Measurements from ENCODE around the gene LYVE1. TPM values are rescaled to one million over a fixed set of nuclear protein-coding genes. Genes with fewer than 3 reads are reported as not detected.

Gene LYVE1
- total RNA-seq, 2 donors from 2014 or later: not detected

- H3K4me3 Mint-ChIP-seq: no peak overlapping the region
- H3K27me3 Mint-ChIP-seq (ENCODE audit: insufficient read depth): no peaks in the 10 kb centered on the region
- no peak overlapping the region for H3K27ac Mint-ChIP-seq
- no peak overlapping the region for H3K4me3 ChIP-seq (ENCODE audit: low read length)
- H3K4me1 Mint-ChIP-seq: peaks cover 24% of the 10 kb centered on the region
- no peaks in the 10 kb centered on the region for H3K27me3 ChIP-seq (ENCODE audit: control insufficient read depth, insufficient read depth, low read length, poor library complexity, severe bottlenecking)
- peaks cover 13% of the 10 kb centered on the region for H3K4me1 ChIP-seq (ENCODE audit: control insufficient read depth, insufficient read depth, low read length)
- no peaks in the 10 kb centered on the region for H3K36me3 ChIP-seq (ENCODE audit: control insufficient read depth, insufficient read depth, low read length)
- no peak for TF ChIP-seq CTCF (conservative IDR thresholded peaks at IDR 0.05)
- H3K9me3 ChIP-seq (ENCODE audit: control insufficient read depth, low read length): no peaks in the 10 kb centered on the region
- no peak overlapping the region for H3K9ac ChIP-seq (ENCODE audit: extremely low read depth, low read length, poor library complexity, severe bottlenecking)
- H3K36me3 Mint-ChIP-seq (ENCODE audit: low read depth): no peaks in the 10 kb centered on the region
- WGBS, 2 experiments (ENCODE audit: insufficient coverage in 1 of 2, insufficient read length in 1 of 2): 95% methylated on average over 2 of the region's 2 CpGs; no CpG with 5 or more reads in 1 of the 2 experiments
- H3K9me3 Mint-ChIP-seq: no peaks in the 10 kb centered on the region
- H3K27ac ChIP-seq (ENCODE audit: low read depth, low read length): no peak overlapping the region
- no peak for DNase-seq
Measured at GRCh38 chr11:10572533-10572932, 4.1 kb upstream of the LYVE1 start.

GRCh38 chr11:10567446-10567845 is 1.0 kb downstream of the LYVE1 start:
- no peak overlapping the region for H3K27ac Mint-ChIP-seq
- Histone ChIP-seq H3K4me1 (ENCODE audit: control insufficient read depth, insufficient read depth, low read length) (no peaks in the 10 kb centered on the region), H3K4me3 (ENCODE audit: low read length) (no peak overlapping the region), H3K36me3 (ENCODE audit: control insufficient read depth, insufficient read depth, low read length) (no peaks in the 10 kb centered on the region), H3K9ac (ENCODE audit: extremely low read depth, low read length, poor library complexity, severe bottlenecking) (no peak overlapping the region), H3K27ac (ENCODE audit: low read depth, low read length) (no peak overlapping the region), H3K9me3 (ENCODE audit: control insufficient read depth, low read length) (no peaks in the 10 kb centered on the region), H3K27me3 (ENCODE audit: control insufficient read depth, insufficient read depth, low read length, poor library complexity, severe bottlenecking) (no peaks in the 10 kb centered on the region)
- no peak overlapping the region for H3K4me3 Mint-ChIP-seq
- peaks cover 8% of the 10 kb centered on the region for H3K4me1 Mint-ChIP-seq
- no peak for DNase-seq
- H3K36me3 Mint-ChIP-seq (ENCODE audit: low read depth): no peaks in the 10 kb centered on the region
- TF ChIP-seq CTCF (conservative IDR thresholded peaks at IDR 0.05): no peak
- peaks cover 3% of the 10 kb centered on the region for H3K27me3 Mint-ChIP-seq (ENCODE audit: insufficient read depth)
- H3K9me3 Mint-ChIP-seq: no peaks in the 10 kb centered on the region
- WGBS, 2 experiments (ENCODE audit: insufficient coverage in 1 of 2, insufficient read length in 1 of 2): 89% methylated on average over 2 of the region's 2 CpGs; no CpG with 5 or more reads in 1 of the 2 experiments

GRCh38 chr11:10566257-10566957 is 2.1 kb downstream of the LYVE1 start:
- H3K4me1 ChIP-seq (ENCODE audit: control insufficient read depth, insufficient read depth, low read length): no peaks in the 10 kb centered on the region
- H3K4me3 ChIP-seq (ENCODE audit: low read length): no peak overlapping the region
- WGBS, 2 experiments (ENCODE audit: insufficient coverage in 1 of 2, insufficient read length in 1 of 2): 88 to 91% methylated on average over 3 to 6 of the region's 6 CpGs
- no peak overlapping the region for H3K27ac ChIP-seq (ENCODE audit: low read depth, low read length)
- no peaks in the 10 kb centered on the region for H3K36me3 ChIP-seq (ENCODE audit: control insufficient read depth, insufficient read depth, low read length)
- no peak for TF ChIP-seq CTCF (conservative IDR thresholded peaks at IDR 0.05)
- no peak for DNase-seq
- no peak overlapping the region for H3K9ac ChIP-seq (ENCODE audit: extremely low read depth, low read length, poor library complexity, severe bottlenecking)
- no peak overlapping the region for H3K4me3 Mint-ChIP-seq
- no peaks in the 10 kb centered on the region for H3K9me3 Mint-ChIP-seq
- no peak overlapping the region for H3K27ac Mint-ChIP-seq
- H3K9me3 ChIP-seq (ENCODE audit: control insufficient read depth, low read length): no peaks in the 10 kb centered on the region
- peaks cover 8% of the 10 kb centered on the region for H3K4me1 Mint-ChIP-seq
- H3K27me3 Mint-ChIP-seq (ENCODE audit: insufficient read depth): peaks cover 3% of the 10 kb centered on the region
- H3K27me3 ChIP-seq (ENCODE audit: control insufficient read depth, insufficient read depth, low read length, poor library complexity, severe bottlenecking): no peaks in the 10 kb centered on the region
- H3K36me3 Mint-ChIP-seq (ENCODE audit: low read depth): no peaks in the 10 kb centered on the region

Measured in endodermal cell (in vitro differentiated cells).